Mesendoderm (in vitro differentiated cells): ENCODE data around the gene GTF3C1.
"Not testable (repeated sequence)": the region's sequence is repeated elsewhere in the genome, so short reads cannot be mapped to it uniquely, and the experiment has no call there.

Experiments used
- DNase-seq: peaks from one replicate; pipeline ENCODE4 v3.0.0; 2013
- H2AK5ac ChIP-seq: 2 replicates; pipeline ENCODE4 v1.6.1; 2013; ENCODE audit warnings: low read length, inconsistent platforms
- H2BK120ac ChIP-seq: 2 replicates; pipeline ENCODE4 v1.6.1; 2013; ENCODE audit warnings: low read depth, mild to moderate bottlenecking, low read length, moderate library complexity, mixed read lengths
- H2BK15ac ChIP-seq: replicated peaks from 2 replicates; pipeline ENCODE4 v1.6.1; 2013; ENCODE audit warnings: low read depth, mild to moderate bottlenecking, moderate library complexity
- H2BK5ac ChIP-seq: 2 replicates; pipeline ENCODE4 v1.6.1; 2013; ENCODE audit warnings: low read length, inconsistent platforms
- H3K18ac ChIP-seq: 2 replicates; pipeline ENCODE4 v1.6.1; 2013; ENCODE audit warnings: mild to moderate bottlenecking, low read length, mixed read lengths
- H3K23ac ChIP-seq: one replicate; pipeline ENCODE4 v1.6.1; 2013; ENCODE audit warnings: low read length
- H3K27ac ChIP-seq: 2 replicates; pipeline ENCODE4 v1.5.1; 2013; ENCODE audit warnings: low read depth, mild to moderate bottlenecking, inconsistent platforms, low read length, moderate library complexity
- H3K27me3 ChIP-seq: 2 replicates; pipeline ENCODE4 v1.6.1; 2013; ENCODE audit warnings: low read length, control low read depth, mild to moderate bottlenecking, inconsistent platforms; ENCODE audit not compliant: insufficient read depth, poor library complexity
- H3K36me3 ChIP-seq: 2 replicates; pipeline ENCODE4 v1.6.1; 2013; ENCODE audit warnings: low read length, inconsistent platforms; ENCODE audit not compliant: control insufficient read depth, insufficient read depth
- H3K4ac ChIP-seq: one replicate; pipeline ENCODE4 v1.6.1; 2013; ENCODE audit warnings: low read depth, mild to moderate bottlenecking, low read length, moderate library complexity
- H3K4me1 ChIP-seq: 2 replicates; pipeline ENCODE4 v1.6.1; 2013; ENCODE audit warnings: low read depth, low read length, inconsistent platforms; ENCODE audit not compliant: control insufficient read depth
- H3K4me2 ChIP-seq: 2 replicates; pipeline ENCODE4 v1.6.1; 2013; ENCODE audit warnings: low read length
- H3K4me3 ChIP-seq: 2 replicates; pipeline ENCODE4 v1.5.1; 2013; ENCODE audit warnings: mild to moderate bottlenecking, low read length
- H3K56ac ChIP-seq: one replicate; pipeline ENCODE4 v1.6.1; 2013; ENCODE audit warnings: low read length
- H3K79me1 ChIP-seq: 2 replicates; pipeline ENCODE4 v1.6.1; 2013; ENCODE audit warnings: low read length, inconsistent platforms
- H3K79me2 ChIP-seq: 2 replicates; pipeline ENCODE4 v1.6.1; 2013; ENCODE audit warnings: mild to moderate bottlenecking, low read length; ENCODE audit not compliant: control insufficient read depth, insufficient read depth
- H3K9ac ChIP-seq: 2 replicates; pipeline ENCODE4 v1.6.1; 2013; ENCODE audit warnings: low read length, inconsistent platforms
- H4K5ac ChIP-seq: one replicate; pipeline ENCODE4 v1.6.1; 2013; ENCODE audit warnings: low read length
- H4K8ac ChIP-seq: one replicate; pipeline ENCODE4 v1.6.1; 2013; ENCODE audit warnings: low read depth, mild to moderate bottlenecking, control low read depth, low read length, moderate library complexity
- WGBS: extraction: QIAGEN DNeasy Blood & Tissue Kit; methylation state at CpG from one replicate; pipeline ENCODE4 v1.1.7; 2013; ENCODE audit warnings: low lambda C conversion rate, missing lambda C conversion rate; ENCODE audit not compliant: insufficient coverage; ENCODE audit errors: extremely low coverage; 5-methylcytosine and 5-hydroxymethylcytosine counted together

The GTF3C1 gene

DNA sequence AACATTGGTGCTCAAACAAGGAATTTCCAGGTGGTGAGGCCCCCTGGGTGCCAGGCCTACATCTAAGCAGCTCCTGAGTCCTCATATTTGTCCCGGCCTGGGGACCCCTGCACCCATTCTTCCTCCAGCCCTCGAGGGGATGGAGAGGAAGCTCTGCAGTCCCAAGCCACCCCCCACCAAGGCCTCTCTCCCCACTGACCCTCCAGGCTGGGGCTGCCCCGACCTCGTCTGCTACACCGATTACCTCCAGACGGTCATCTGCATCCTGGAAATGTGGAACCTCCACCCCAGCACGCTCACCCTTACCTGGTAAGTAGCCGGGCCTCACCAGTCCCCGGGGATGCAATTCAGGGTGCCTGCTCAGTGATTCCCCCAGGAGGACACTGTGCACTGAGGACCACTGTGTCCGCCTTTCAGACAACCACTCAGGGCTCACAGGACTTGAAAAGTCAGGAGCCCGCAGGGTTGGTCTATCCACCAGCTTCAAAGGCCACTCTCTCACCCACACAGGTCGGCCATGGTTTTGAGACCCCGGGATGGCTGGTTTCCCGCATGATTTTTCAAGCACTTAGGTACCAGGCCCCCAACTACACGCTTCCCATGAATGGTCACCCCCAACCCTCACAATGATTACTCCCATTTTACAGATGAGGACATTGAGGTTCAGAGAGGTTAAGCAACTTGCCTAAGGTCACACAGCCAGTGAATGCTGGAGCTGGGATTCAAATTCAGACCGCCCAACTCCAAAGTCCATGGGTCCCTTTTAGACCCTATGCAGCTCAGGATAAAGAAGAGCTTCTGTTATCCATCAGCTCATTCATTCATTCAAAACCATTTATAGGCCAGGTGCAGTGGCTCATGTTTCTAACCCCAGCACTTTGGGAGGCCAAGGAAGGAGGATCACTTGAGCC, 115.3 kb downstream of the GTF3C1 start:
- no peaks in the 10 kb centered on the region for H3K36me3 ChIP-seq
- no peak for DNase-seq
- H3K9ac ChIP-seq = no peak overlapping the region
- H2BK15ac ChIP-seq = no peak overlapping the region
- H4K5ac ChIP-seq = no peak overlapping the region
- H3K23ac ChIP-seq = no peak overlapping the region
- H2BK5ac ChIP-seq = no peak overlapping the region
- no CpG with 5 or more reads among the region's 16 CpGs for WGBS
- H3K27ac ChIP-seq = no peak overlapping the region
- H3K18ac ChIP-seq = no peak overlapping the region
- no peak overlapping the region for H3K4me3 ChIP-seq
- H4K8ac ChIP-seq = no peak overlapping the region
- H2BK120ac ChIP-seq = no peak overlapping the region
- no peaks in the 10 kb centered on the region for H3K79me2 ChIP-seq
- H3K56ac ChIP-seq = no peak overlapping the region
- no peaks in the 10 kb centered on the region for H3K27me3 ChIP-seq
- H3K4me1 ChIP-seq = peaks cover 2% of the 10 kb centered on the region
- no peaks in the 10 kb centered on the region for H3K79me1 ChIP-seq
- H3K4me2 ChIP-seq = no peak overlapping the region
- H3K4ac ChIP-seq = no peak overlapping the region
- H2AK5ac ChIP-seq = no peak overlapping the region

DNA sequence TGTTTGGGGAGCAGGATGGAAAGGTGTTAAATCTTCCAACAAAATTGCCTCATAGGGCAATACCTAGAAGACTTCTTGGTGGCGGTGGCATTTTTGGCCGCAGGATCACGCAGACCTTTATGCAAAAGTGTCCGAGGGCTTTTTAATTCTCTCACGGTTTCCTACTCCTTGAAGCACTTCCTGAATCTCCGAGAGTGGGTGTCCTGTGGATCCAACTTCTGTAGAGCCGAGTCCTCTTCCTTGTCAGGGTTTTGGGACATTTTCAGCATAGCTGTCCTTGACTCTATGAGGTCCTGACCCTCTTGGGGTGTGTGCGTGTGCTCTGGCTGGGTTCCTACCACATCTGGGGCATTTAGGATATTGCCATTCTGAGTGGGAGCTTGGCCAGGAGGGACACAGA, 116.1 kb downstream of the GTF3C1 start:
- no peak overlapping the region for H3K4ac ChIP-seq
- H3K18ac ChIP-seq = no peak overlapping the region
- no peaks in the 10 kb centered on the region for H3K79me1 ChIP-seq
- no peaks in the 10 kb centered on the region for H3K79me2 ChIP-seq
- H3K36me3 ChIP-seq = no peaks in the 10 kb centered on the region
- H2BK5ac ChIP-seq = no peak overlapping the region
- H3K27ac ChIP-seq = no peak overlapping the region
- no peak overlapping the region for H3K4me3 ChIP-seq
- no peak overlapping the region for H2BK120ac ChIP-seq
- H4K5ac ChIP-seq = no peak overlapping the region
- no peaks in the 10 kb centered on the region for H3K27me3 ChIP-seq
- no peak overlapping the region for H2BK15ac ChIP-seq
- DNase-seq = no peak
- no peak overlapping the region for H3K56ac ChIP-seq
- no peak overlapping the region for H3K23ac ChIP-seq
- no peak overlapping the region for H2AK5ac ChIP-seq
- H4K8ac ChIP-seq = no peak overlapping the region
- H3K4me1 ChIP-seq = peaks cover 2% of the 10 kb centered on the region
- no peak overlapping the region for H3K9ac ChIP-seq
- H3K4me2 ChIP-seq = no peak overlapping the region
- WGBS = no CpG with 5 or more reads among the region's 8 CpGs

DNA sequence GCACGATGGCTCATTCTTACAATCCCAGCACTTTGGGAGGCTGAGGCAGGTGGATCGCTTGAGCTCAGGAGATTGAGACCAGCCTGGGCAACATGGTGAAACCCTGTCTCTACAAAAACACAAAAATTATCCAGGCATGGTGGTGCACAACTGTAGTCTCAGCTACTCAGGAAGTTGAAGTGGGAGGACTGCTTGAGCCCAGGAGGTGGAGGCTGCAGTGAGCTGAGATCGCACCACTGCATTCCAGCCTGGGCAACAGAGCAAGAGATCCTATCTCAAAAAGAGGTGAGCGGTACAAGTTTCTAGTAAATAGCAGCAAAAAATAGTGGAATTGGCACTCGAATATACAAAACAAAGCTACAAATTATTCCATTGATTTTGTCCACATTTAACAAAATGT, 116.5 kb downstream of the GTF3C1 start:
- not testable (repeated sequence) for H3K4me3 ChIP-seq, H3K27me3 ChIP-seq, H2BK15ac ChIP-seq, H3K79me1 ChIP-seq, H3K27ac ChIP-seq, H2BK5ac ChIP-seq, DNase-seq, H2AK5ac ChIP-seq, H3K4ac ChIP-seq, H4K5ac ChIP-seq, H3K79me2 ChIP-seq, H3K56ac ChIP-seq, H3K9ac ChIP-seq, H2BK120ac ChIP-seq, H3K4me1 ChIP-seq, H4K8ac ChIP-seq, H3K36me3 ChIP-seq, H3K4me2 ChIP-seq, H3K18ac ChIP-seq
- WGBS = no CpG with 5 or more reads among the region's 5 CpGs
- peak overlapping the region; percentile 57 for H3K23ac ChIP-seq

DNA sequence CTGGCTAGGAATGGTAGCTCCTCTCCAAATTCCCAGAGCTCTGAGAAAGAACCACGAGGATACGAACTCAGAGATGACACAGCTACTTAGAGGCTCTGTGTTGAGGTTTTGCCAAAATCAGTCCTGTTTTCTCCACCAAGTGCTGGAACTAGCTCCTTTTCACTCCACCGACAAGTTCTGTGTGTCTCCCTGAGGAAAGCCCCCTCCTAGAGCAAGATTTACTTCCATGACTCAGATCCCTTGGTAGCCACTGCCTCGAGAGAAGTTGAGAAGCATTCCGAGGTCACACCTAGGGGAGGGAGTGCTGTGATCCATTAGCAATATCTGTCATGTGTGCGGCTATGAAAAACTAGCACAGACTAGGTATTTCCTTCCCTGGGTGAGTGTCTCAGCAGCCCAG, 117.2 kb downstream of the GTF3C1 start:
- Histone ChIP-seq H3K9ac (no peak overlapping the region), H3K79me1 (no peaks in the 10 kb centered on the region), H4K8ac (no peak overlapping the region), H2AK5ac (no peak overlapping the region), H2BK120ac (no peak overlapping the region), H3K4ac (no peak overlapping the region), H3K4me1 (peaks cover 2% of the 10 kb centered on the region), H3K23ac (no peak overlapping the region), H3K18ac (no peak overlapping the region), H4K5ac (no peak overlapping the region), H2BK5ac (no peak overlapping the region), H3K27me3 (no peaks in the 10 kb centered on the region), H3K4me2 (no peak overlapping the region), H3K56ac (no peak overlapping the region), H2BK15ac (no peak overlapping the region), H3K36me3 (no peaks in the 10 kb centered on the region), H3K27ac (no peak overlapping the region), H3K4me3 (no peak overlapping the region), H3K79me2 (no peaks in the 10 kb centered on the region)
- DNase-seq = peak; percentile 83
- WGBS = no CpG with 5 or more reads among the region's 6 CpGs

DNA sequence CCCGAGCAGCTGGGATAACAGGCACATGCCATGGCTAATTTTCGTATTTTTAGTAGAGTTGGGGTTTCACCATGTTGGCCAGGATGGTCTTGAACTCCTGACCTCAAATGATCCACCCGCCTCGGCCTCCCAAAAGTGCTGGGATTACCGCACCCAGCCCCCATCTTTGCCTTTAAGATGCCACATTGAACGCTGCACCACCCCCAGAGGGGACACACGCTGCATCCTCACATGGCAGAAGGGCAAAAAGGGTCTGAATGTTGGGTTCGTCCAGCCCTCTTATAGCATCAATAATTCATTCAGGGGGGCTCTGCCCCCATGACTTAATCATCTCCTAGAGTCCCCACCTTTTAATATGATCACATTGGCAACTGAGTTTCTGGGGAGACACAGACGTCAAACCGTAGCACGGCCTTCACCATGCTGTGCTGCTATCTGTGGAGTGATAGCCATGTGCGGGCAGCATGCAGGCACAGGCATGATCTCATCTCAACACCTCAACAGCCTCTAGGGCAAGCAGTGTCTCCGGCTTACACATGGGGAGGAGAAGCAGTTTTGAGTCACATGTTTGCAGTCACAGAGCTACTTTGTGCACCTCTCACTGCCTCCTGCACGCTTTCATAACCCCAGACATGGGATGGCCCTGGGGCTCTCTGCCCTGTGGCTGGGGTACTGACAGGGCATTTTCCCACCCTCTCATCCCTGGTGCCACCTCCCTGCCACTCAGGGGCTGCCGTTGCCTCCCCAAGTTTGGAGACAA, 117.8 kb downstream of the GTF3C1 start:
- no peak overlapping the region for H3K27ac ChIP-seq
- H3K9ac ChIP-seq = no peak overlapping the region
- no peak overlapping the region for H4K8ac ChIP-seq
- no peaks in the 10 kb centered on the region for H3K79me2 ChIP-seq
- no peak overlapping the region for H3K56ac ChIP-seq
- H2BK5ac ChIP-seq = no peak overlapping the region
- H3K79me1 ChIP-seq = no peaks in the 10 kb centered on the region
- WGBS = no CpG with 5 or more reads among the region's 15 CpGs
- DNase-seq = peak; percentile 50
- no peaks in the 10 kb centered on the region for H3K27me3 ChIP-seq
- H3K36me3 ChIP-seq = no peaks in the 10 kb centered on the region
- no peak overlapping the region for H2BK120ac ChIP-seq
- H3K4me2 ChIP-seq = no peak overlapping the region
- H3K18ac ChIP-seq = no peak overlapping the region
- no peak overlapping the region for H3K4ac ChIP-seq
- H2BK15ac ChIP-seq = no peak overlapping the region
- no peak overlapping the region for H2AK5ac ChIP-seq
- no peak overlapping the region for H3K23ac ChIP-seq
- no peak overlapping the region for H4K5ac ChIP-seq
- peaks cover 2% of the 10 kb centered on the region for H3K4me1 ChIP-seq
- H3K4me3 ChIP-seq = no peak overlapping the region
